Upper lobe of left lung (tissue), 6 donors: Measurements from ENCODE around the gene RNF7. TPM values are rescaled to one million over a fixed set of nuclear protein-coding genes. Genes with fewer than 3 reads are reported as not detected.
A peak's percentile ranks its signal among the peaks of the same experiment; 100 is the strongest.

Source experiments
- ATAC-seq, 2 donors: fragments of 200-7000 bp; cut with Tn5 transposase; one replicate each; pipeline ENCODE4 v1.9.1; 2022; ENCODE audit warnings: mild to moderate bottlenecking in 2 of 2, moderate library complexity in 2 of 2; ENCODE audit not compliant: low FRiP score in 2 of 2
- DNase-seq, 2 donors: peaks; one replicate each; pipeline ENCODE4 v3.0.0-alpha.2; 2019 to 2020
- H3K27ac ChIP-seq, 4 donors: fragments of 200-600 bp; sonication (generic); one replicate each; pipeline ENCODE4 v1.5.1; 2016 to 2019
- H3K27me3 ChIP-seq, 4 donors: fragments of 200-600 bp; sonication (generic); one replicate each; pipeline ENCODE4 v1.5.1; 2017 to 2019
- H3K36me3 ChIP-seq, 4 donors: fragments of 200-600 bp; sonication (generic); one replicate each; pipeline ENCODE4 v1.5.1; 2016 to 2019
- H3K4me1 ChIP-seq, 4 donors: fragments of 200-600 bp; sonication (generic); one replicate each; pipeline ENCODE4 v1.5.1; 2018 to 2019
- H3K4me3 ChIP-seq, 4 donors: fragments of 200-600 bp; sonication (generic); one replicate each; pipeline ENCODE4 v1.5.1; 2017 to 2019; ENCODE audit warnings: mild to moderate bottlenecking in 2 of 4, moderate library complexity in 1 of 4
- H3K9me3 ChIP-seq, 4 donors: fragments of 200-600 bp; sonication (generic); one replicate each; pipeline ENCODE4 v1.5.1; 2018 to 2019
- EP300 ChIP-seq, 4 donors: sonication (generic); formaldehyde crosslinking; IDR thresholded peaks; one replicate each; pipeline ENCODE4 v1.5.1; 2017; ENCODE audit warnings: antibody characterized with exemption in 4 of 4, control low read depth in 2 of 4
- POLR2A ChIP-seq, 4 donors: fragments of 450-650 bp; IDR thresholded peaks; one replicate each; pipeline ENCODE4 v1.5.1; 2016 to 2017; ENCODE audit warnings: antibody characterized with exemption in 4 of 4, mild to moderate bottlenecking in 2 of 4
- POLR2AphosphoS5 ChIP-seq, 2 donors: sonication (generic); formaldehyde crosslinking; IDR thresholded peaks; one replicate each; pipeline ENCODE4 v1.5.1; 2017; ENCODE audit warnings: antibody characterized with exemption in 2 of 2
- WGBS, 2 donors: methylation state at CpG; one replicate each; pipeline ENCODE4 v1.1.5; 2017 to 2018; 5-methylcytosine and 5-hydroxymethylcytosine counted together
- total RNA-seq, 6 donors: library from RNA; depleted of rRNA in 4 of 6; stranded (reverse); fragments of >200 nt in 4 of 6; gene quantifications; one replicate each; pipeline versions ENCODE4 v1.1.0 to v1.2.1, GENCODE V29; 2016 to 2021
- TF ChIP-seq, protein P1 (sequence below), 6 experiments: fragments of 450-650 bp in 4 of 6; fragments of 200-600 bp in 2 of 6; sonication (generic) in 2 of 6; IDR thresholded peaks; one replicate each; pipeline ENCODE4 v1.5.1; 2016 to 2019; ENCODE audit warnings: antibody characterized with exemption in 6 of 6
- donor health status: DM: no; HTN: no; CAD: no; lungs with moderate emphysema.
- donor health status: DM: no; HTN: yes; CAD: no; lungs with severe emphysema.

RNF7 gene
- total RNA-seq, 6 donors from 2014 or later: 9.4 to 76.3 (median 49.0) TPM

DNA sequence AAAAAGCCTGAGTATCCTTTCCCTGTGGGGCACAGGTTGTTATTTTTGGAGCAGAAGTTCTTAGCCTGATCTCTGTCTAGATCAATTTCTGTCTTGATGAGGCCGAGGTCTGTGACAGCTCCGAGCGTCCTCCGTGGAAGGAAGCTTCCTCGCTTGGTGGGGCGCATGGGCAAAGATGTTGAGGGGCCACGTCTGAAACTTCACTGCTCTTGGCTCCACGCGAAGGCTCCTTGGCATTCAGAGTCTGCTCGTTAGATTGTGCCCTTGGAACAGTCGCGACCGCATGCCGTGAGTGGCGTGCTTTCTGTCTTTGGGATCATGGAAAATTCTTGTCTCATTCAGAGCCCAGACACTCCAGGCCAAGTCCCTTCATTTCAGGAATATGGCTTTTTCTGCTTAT is 38.8 kb downstream of the RNF7 start:
- 87 to 93% methylated on average over 15 of the region's 15 CpGs for whole genome bisulfite sequencing, 2 donors
- Histone ChIP-seq H3K27me3 (no peaks in the 10 kb centered on the region), H3K4me1 (no peaks in the 10 kb centered on the region), H3K36me3 (no peaks in the 10 kb centered on the region), H3K27ac (no peak overlapping the region), H3K4me3 (no peak overlapping the region), H3K9me3 (no peaks in the 10 kb centered on the region)
- ATAC-seq (no peak), DNase-seq (peak in 1 of 2 donors; percentile 41)
- no peak for TF ChIP-seq EP300 (IDR thresholded peaks at IDR 0.05)
- TF ChIP-seq POLR2AphosphoS5 (IDR thresholded peaks at IDR 0.05): no peak
- TF ChIP-seq, protein P1, sequence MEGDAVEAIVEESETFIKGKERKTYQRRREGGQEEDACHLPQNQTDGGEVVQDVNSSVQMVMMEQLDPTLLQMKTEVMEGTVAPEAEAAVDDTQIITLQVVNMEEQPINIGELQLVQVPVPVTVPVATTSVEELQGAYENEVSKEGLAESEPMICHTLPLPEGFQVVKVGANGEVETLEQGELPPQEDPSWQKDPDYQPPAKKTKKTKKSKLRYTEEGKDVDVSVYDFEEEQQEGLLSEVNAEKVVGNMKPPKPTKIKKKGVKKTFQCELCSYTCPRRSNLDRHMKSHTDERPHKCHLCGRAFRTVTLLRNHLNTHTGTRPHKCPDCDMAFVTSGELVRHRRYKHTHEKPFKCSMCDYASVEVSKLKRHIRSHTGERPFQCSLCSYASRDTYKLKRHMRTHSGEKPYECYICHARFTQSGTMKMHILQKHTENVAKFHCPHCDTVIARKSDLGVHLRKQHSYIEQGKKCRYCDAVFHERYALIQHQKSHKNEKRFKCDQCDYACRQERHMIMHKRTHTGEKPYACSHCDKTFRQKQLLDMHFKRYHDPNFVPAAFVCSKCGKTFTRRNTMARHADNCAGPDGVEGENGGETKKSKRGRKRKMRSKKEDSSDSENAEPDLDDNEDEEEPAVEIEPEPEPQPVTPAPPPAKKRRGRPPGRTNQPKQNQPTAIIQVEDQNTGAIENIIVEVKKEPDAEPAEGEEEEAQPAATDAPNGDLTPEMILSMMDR (IDR thresholded peaks at IDR 0.05): no peak
- TF ChIP-seq POLR2A (IDR thresholded peaks at IDR 0.05): no peak

DNA sequence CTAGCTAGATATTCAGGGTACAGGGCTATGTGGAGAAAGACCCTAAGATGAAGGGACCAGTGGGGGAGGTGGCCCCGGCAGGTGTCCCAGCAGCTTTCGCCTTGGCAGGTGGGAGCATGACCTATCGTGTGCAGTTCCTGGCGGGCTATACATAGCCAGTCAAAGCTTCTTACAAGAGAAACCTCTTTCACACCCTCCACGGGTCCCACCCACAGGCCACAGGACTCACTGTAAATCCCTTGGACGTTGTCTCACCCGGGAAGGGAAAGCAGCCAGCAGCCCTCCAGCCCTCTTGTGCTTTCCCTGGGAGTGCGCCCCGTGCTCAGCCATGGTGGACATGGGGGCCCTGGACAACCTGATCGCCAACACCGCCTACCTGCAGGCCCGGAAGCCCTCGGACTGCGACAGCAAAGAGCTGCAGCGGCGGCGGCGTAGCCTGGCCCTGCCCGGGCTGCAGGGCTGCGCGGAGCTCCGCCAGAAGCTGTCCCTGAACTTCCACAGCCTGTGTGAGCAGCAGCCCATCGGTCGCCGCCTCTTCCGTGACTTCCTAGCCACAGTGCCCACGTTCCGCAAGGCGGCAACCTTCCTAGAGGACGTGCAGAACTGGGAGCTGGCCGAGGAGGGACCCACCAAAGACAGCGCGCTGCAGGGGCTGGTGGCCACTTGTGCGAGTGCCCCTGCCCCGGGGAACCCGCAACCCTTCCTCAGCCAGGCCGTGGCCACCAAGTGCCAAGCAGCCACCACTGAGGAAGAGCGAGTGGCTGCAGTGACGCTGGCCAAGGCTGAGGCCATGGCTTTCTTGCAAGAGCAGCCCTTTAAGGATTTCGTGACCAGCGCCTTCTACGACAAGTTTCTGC is 40.1 kb downstream of the RNF7 start:
- TF ChIP-seq EP300 (IDR thresholded peaks at IDR 0.05) (no peak), POLR2A (IDR thresholded peaks at IDR 0.05) (no peak), POLR2AphosphoS5 (IDR thresholded peaks at IDR 0.05) (no peak)
- TF ChIP-seq, protein P1 (IDR thresholded peaks at IDR 0.05): no peak

DNA sequence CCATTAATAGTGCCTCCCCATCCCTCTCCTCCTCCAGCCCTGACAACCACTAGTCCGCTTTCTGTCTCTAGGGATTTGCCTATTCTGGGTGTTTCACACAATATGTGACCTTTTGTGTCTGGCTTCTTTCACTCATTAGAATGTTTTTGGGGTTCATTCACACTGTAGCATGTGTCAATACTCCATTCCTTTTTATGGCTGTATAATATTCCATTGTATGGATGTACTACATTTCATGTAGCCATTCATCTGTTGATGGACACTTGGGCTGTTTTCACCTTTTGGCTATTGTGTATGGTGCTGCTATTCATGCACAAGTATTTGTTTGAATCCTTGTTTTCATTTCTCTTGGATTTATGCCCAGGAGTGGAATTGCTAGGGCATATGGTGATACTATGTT is 41.6 kb downstream of the RNF7 start:
- Histone ChIP-seq H3K9me3 (no peaks in the 10 kb centered on the region), H3K27ac (no peak overlapping the region), H3K36me3 (no peaks in the 10 kb centered on the region), H3K4me1 (no peaks in the 10 kb centered on the region), H3K27me3 (no peaks in the 10 kb centered on the region), H3K4me3 (no peak overlapping the region)
- TF ChIP-seq, protein P1 (IDR thresholded peaks at IDR 0.05): no peak
- no peak for TF ChIP-seq EP300 (IDR thresholded peaks at IDR 0.05)
- no peak for TF ChIP-seq POLR2AphosphoS5 (IDR thresholded peaks at IDR 0.05)
- TF ChIP-seq POLR2A (IDR thresholded peaks at IDR 0.05): no peak
- ATAC-seq (no peak), DNase-seq (no peak)
- 96 to 100% methylated on average over 1 of the region's 1 CpG for WGBS, 2 donors

More for the DNA sequence above, 40.1 kb downstream of the RNF7 start:
- 94% methylated on average over 18 to 40 of the region's 42 CpGs for WGBS, 2 donors
- H3K4me3 ChIP-seq: no peak overlapping the region
- H3K4me1 ChIP-seq: no peaks in the 10 kb centered on the region
- DNase-seq (peak in 1 of 2 donors; percentile 77), ATAC-seq (peak in 1 of 2 donors; percentile 62)
- H3K27me3 ChIP-seq: no peaks in the 10 kb centered on the region
- no peaks in the 10 kb centered on the region for H3K36me3 ChIP-seq
- H3K27ac ChIP-seq: no peak overlapping the region
- no peaks in the 10 kb centered on the region for H3K9me3 ChIP-seq

DNA sequence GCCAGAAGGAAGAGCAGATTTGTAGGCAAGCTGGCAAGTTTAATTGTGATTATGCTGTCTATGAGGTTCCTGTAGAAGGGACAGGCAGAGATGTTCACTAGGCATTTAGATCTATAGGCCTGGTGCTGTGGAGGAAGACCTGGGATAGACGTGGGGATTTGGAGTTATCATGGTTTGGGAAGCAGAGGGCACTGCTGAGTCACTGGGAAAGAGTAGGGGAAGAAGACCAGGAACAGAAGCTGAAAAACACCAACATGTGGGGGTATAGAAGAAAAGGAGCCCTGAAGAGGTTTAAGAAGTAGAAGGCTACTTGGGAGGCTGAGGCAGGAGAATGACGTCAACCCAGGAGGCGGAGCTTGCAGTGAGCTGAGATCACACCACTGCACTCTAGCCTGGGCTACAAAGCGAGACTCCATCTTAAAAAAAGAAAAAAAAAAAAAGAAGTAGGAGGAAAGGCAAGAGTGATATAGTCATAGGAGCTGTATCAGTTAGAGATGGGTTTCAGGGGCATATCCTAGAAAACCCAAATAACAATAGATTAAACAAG is 44.4 kb downstream of the RNF7 start:
- H3K27me3 ChIP-seq: no peaks in the 10 kb centered on the region
- no peak overlapping the region for H3K4me3 ChIP-seq
- no peaks in the 10 kb centered on the region for H3K9me3 ChIP-seq
- 48 to 69% methylated on average over 4 of the region's 4 CpGs for WGBS, 2 donors
- H3K4me1 ChIP-seq: no peaks in the 10 kb centered on the region
- no peaks in the 10 kb centered on the region for H3K36me3 ChIP-seq
- DNase-seq (no peak), ATAC-seq (no peak)
- H3K27ac ChIP-seq: no peak overlapping the region
- no peak for TF ChIP-seq POLR2A (IDR thresholded peaks at IDR 0.05)
- TF ChIP-seq, protein P1 (IDR thresholded peaks at IDR 0.05): peak in 1 of 6 experiments; percentile 22
